ENCODE results near the gene HSPA12A. TPM values are rescaled to one million over a fixed set of nuclear protein-coding genes. Genes with fewer than 3 reads are reported as not detected.
A peak's percentile ranks its signal among the peaks of the same experiment; 100 is the strongest.

HSPA12A gene
- polyA plus RNA-seq, 2 of the 4 experiments (the other 2 are of a cell fraction) = 16.9 to 17.0 TPM

DNA sequence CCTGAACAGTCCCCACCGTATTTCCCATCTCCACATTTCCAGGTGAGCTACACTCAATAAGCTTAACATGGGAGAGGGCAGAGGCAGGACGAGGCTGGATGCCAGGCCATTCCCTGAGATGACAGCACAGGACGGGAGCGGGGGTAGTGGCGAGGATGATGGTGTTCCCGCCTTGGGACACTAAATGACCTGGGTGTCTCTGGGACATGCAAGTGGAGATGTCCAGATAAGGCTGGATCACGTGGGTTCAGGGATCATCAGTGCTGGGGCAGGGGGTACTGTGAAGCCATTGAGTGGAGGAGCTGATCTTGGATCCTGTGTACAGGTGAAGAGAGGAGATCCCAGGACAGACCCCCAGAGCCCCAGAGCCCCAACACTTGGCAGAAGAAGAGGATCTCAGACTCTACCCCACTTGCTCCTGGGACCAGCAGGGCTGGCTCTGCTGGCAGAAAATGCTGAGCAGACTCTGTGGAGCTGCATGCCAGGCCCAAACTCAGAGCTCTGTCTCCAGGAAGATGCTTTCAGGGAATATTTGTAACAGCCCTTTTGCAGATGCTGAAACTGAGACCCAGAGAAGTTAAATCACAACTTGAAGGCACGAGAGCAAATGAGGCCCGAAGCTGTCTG is 29.7 kb upstream of the HSPA12A start:
- CTCF ChIA-PET = interaction anchor here (1.2 to 12.3 kb wide), 6 partner anchors 13 to 403 kb away, joined by 4 to 133 read pairs (median 6); no protein-coding TSS in a partner anchor
- DNase-seq (ENCODE audit: low read depth in 1 of 2, low spot score in 1 of 2) (no peak), FAIRE-seq (no peak), ATAC-seq (no peak)
- Histone ChIP-seq H3K4me3 (no peak overlapping the region), H3K27ac (peak overlapping the region; percentile 78 to 87; a peak in 5 of 6 replicates), H3K9me3 (no peaks in the 10 kb centered on the region), H3K4me1 (peaks cover 56% of the 10 kb centered on the region), H3K4me2 (peak overlapping the region; percentile 66; the same call in 2 of the 3 replicates)
- TF ChIP-seq, protein P1, sequence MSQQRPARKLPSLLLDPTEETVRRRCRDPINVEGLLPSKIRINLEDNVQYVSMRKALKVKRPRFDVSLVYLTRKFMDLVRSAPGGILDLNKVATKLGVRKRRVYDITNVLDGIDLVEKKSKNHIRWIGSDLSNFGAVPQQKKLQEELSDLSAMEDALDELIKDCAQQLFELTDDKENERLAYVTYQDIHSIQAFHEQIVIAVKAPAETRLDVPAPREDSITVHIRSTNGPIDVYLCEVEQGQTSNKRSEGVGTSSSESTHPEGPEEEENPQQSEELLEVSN (IDR thresholded peaks at IDR 0.05; ENCODE audit: borderline replicate concordance, low read depth) = no peak
- TF ChIP-seq CEBPB (IDR thresholded peaks at IDR 0.05) (no peak), BHLHE40 (IDR thresholded peaks at IDR 0.05; ENCODE audit: low read depth, low read length) (no peak), ZFP36 (IDR thresholded peaks at IDR 0.05; ENCODE audit: borderline replicate concordance, partially characterized antibody) (no peak)
- POLR2A ChIA-PET = interaction anchor here (1.3 kb wide), 1 partner anchor 30 kb away, joined by 4 read pairs; the partner anchor contains the start of gene HSPA12A
- 91% methylated on average over 9 of the region's 9 CpGs for WGBS (ENCODE audit: missing lambda C conversion rate)

DNA sequence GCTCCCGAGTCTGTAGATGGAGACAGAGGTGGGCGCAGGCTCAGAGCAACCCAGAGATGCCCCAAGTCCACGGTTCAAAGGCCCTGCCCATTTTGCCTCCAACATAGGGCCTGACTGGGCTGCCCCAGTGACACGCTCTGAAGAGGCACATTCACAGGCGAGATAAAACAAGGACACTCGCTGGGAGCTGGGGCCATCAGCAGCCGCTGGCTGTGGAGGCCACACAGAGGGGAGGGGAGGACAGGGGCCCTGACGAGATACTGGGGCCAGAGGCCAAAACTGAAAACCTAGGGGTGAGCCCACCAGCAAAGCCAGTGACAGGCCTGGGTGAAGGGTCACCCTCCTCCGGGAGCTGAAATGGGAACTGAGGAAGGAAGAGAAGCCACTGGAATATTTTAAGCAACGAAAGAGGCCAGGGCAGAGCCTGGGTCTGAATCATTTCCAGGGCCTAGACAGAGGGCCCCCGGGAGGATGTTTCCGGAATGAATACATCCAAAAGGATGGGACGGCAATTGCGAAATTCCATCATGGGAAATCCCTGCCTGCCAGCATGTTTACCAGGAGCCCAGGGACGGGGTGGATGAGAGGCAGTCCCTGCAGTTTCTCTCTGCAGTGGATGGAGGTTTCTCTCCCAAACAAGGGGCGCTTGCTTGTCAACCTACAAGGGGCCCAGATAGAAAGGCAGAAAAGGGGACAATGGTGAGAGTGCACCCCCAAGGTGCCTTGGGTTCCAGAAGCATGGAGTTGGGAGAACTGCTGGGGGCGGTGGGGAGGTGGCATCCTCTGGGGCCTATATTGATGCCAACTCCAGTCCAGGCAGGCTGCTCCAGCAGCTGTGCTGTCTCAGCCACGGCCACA is 29.0 kb upstream of the HSPA12A start:
- H3K27ac ChIP-seq = peak overlapping the region; percentile 78 to 87
- no peak for TF ChIP-seq RARB (CRISPR knock-in tag; IDR thresholded peaks at IDR 0.05)
- 0 out of 2 replicates have a peak, but pooled peaks have one; percentile 14 for TF ChIP-seq FOSL2 (IDR thresholded peaks at IDR 0.05)
- peak; percentile 68 for TF ChIP-seq FOSL2 (CRISPR knock-in tag; IDR thresholded peaks at IDR 0.05)
- peak in 1 of 2 experiments; percentile 43; a peak in 2 of 5 replicates for TF ChIP-seq JUN (IDR thresholded peaks at IDR 0.05)
- TF ChIP-seq NR3C1 (IDR thresholded peaks at IDR 0.05) = no peak
- TF ChIP-seq MYC (IDR thresholded peaks at IDR 0.05; ENCODE audit: borderline replicate concordance, low read length) = no peak
- TF ChIP-seq EP300 (IDR thresholded peaks at IDR 0.05) = peak in 1 of 2 experiments; percentile 28; a peak in 1 of 5 replicates
- TF ChIP-seq HOXB13 (CRISPR knock-in tag; IDR thresholded peaks at IDR 0.05; ENCODE audit: low read depth) = no peak
- TF ChIP-seq HOXB5 (CRISPR knock-in tag; IDR thresholded peaks at IDR 0.05) = no peak
- TF ChIP-seq, protein P2, sequence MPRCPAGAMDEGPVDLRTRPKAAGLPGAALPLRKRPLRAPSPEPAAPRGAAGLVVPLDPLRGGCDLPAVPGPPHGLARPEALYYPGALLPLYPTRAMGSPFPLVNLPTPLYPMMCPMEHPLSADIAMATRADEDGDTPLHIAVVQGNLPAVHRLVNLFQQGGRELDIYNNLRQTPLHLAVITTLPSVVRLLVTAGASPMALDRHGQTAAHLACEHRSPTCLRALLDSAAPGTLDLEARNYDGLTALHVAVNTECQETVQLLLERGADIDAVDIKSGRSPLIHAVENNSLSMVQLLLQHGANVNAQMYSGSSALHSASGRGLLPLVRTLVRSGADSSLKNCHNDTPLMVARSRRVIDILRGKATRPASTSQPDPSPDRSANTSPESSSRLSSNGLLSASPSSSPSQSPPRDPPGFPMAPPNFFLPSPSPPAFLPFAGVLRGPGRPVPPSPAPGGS (IDR thresholded peaks at IDR 0.05) = no peak
- no peak for TF ChIP-seq TFCP2L1 (CRISPR knock-in tag; IDR thresholded peaks at IDR 0.05)
- TF ChIP-seq CEBPB (IDR thresholded peaks at IDR 0.05) = peak; percentile 91 to 98
- TF ChIP-seq, protein P3, sequence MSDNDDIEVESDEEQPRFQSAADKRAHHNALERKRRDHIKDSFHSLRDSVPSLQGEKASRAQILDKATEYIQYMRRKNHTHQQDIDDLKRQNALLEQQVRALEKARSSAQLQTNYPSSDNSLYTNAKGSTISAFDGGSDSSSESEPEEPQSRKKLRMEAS (IDR thresholded peaks at IDR 0.05) = peak; percentile 52; the same call in 1 of the 2 replicates
- TF ChIP-seq JUNB (IDR thresholded peaks at IDR 0.05) = 0 out of 2 replicates have a peak, but pooled peaks have one; percentile 15
- no peak for TF ChIP-seq TP53 (CRISPR knock-in tag; IDR thresholded peaks at IDR 0.05)
- TF ChIP-seq EHF (CRISPR knock-in tag; IDR thresholded peaks at IDR 0.05) = no peak
- WGBS (ENCODE audit: missing lambda C conversion rate) = 45% methylated on average over 18 of the region's 18 CpGs
- DNase-seq (ENCODE audit: low read depth in 1 of 2, low spot score in 1 of 2) (peak; percentile 68 to 79), FAIRE-seq (no peak), ATAC-seq (peak; percentile 65 to 84)
- peak overlapping the region; percentile 66 for H3K4me2 ChIP-seq
- no peak overlapping the region for H3K4me3 ChIP-seq
- H3K4me1 ChIP-seq = peaks cover 64% of the 10 kb centered on the region
- POLR2A ChIA-PET = interaction anchor here (1.3 kb wide), 1 partner anchor 29 kb away, joined by 4 read pairs; the partner anchor contains the start of gene HSPA12A
- no peaks in the 10 kb centered on the region for H3K9me3 ChIP-seq
- CTCF ChIA-PET = interaction anchor here (2.0 to 12.3 kb wide), 3 partner anchors 15 to 403 kb away, joined by 7 to 133 read pairs (median 13); no protein-coding TSS in a partner anchor

DNA sequence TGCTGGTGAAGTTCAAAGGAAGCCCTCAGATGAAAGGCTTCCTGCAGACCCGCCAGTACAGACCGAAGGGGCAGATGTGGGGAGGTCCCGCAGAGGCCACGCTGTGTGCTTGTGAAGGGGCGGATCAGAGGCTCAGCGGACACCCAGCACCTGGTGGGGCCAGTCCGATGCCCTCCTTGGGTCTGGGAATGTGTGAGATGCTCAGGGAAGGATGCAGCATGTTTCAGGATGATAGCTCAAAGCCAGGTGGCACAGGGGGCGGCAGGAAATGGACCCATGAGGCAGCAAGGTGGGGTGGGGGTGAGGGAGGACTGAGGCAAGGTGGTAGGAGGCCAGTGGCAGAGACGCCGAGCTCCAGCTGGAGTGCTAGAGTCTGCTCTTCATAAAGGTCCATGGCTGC is 27.9 kb upstream of the HSPA12A start:
- POLR2A ChIA-PET = interaction anchor here (0.5 kb wide), 1 partner anchor 29 kb away, joined by 3 read pairs; no protein-coding TSS in a partner anchor
- DNase-seq (ENCODE audit: low read depth in 1 of 2, low spot score in 1 of 2) = no peak
- ATAC-seq = no peak
- peak overlapping the region in 1 of 2 experiments; percentile 87; a peak in 3 of 6 replicates for H3K27ac ChIP-seq
- CTCF ChIA-PET = interaction anchor here (0.9 to 12.3 kb wide), 6 partner anchors 16 to 405 kb away, joined by 3 to 133 read pairs (median 4); no protein-coding TSS in a partner anchor
- no peak overlapping the region for H3K4me2 ChIP-seq
- no peak for FAIRE-seq
- peaks cover 68% of the 10 kb centered on the region for H3K4me1 ChIP-seq
- no peak overlapping the region for H3K4me3 ChIP-seq
- TF ChIP-seq EHF (CRISPR knock-in tag; IDR thresholded peaks at IDR 0.05) = no peak
- TF ChIP-seq ZNF302 (CRISPR knock-in tag; IDR thresholded peaks at IDR 0.05) = no peak
- TF ChIP-seq HDAC2 (IDR thresholded peaks at IDR 0.05) = no peak
- TF ChIP-seq CBX8 (IDR thresholded peaks at IDR 0.05) = no peak
- no peak for TF ChIP-seq MAFK (IDR thresholded peaks at IDR 0.05; ENCODE audit: partially characterized antibody)
- TF ChIP-seq, protein P1 (IDR thresholded peaks at IDR 0.05; ENCODE audit: borderline replicate concordance, low read depth) = no peak
- no peak for TF ChIP-seq NR3C1 (IDR thresholded peaks at IDR 0.05)
- WGBS (ENCODE audit: missing lambda C conversion rate) = 93% methylated on average over 8 of the region's 10 CpGs
- H3K9me3 ChIP-seq = peaks cover 5% of the 10 kb centered on the region
